ENCODE data around the gene FAM200A.
A peak's percentile ranks its signal among the peaks of the same experiment; 100 is the strongest.
"Not testable (repeated sequence)": the region's sequence is repeated elsewhere in the genome, so short reads cannot be mapped to it uniquely, and the experiment has no call there.

FAM200A gene

DNA sequence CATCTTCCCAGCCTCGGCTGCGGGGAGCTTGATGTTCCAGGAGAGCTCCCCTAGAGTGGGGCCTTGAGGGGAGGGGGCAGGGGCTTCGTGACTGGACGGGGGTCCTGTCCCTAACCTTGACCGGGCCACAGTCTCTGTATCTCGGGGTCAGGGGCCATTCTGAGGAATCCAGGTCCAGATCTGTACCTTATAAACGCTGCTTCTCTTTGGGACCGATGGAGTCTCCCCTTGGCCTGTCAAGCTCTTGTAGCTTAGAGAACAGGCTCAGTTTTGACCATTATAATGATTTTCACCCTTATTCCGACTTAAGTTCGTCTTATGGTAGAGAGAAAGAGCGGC lies 46.6 kb downstream of the FAM200A start:
- TF ChIP-seq, protein P1, sequence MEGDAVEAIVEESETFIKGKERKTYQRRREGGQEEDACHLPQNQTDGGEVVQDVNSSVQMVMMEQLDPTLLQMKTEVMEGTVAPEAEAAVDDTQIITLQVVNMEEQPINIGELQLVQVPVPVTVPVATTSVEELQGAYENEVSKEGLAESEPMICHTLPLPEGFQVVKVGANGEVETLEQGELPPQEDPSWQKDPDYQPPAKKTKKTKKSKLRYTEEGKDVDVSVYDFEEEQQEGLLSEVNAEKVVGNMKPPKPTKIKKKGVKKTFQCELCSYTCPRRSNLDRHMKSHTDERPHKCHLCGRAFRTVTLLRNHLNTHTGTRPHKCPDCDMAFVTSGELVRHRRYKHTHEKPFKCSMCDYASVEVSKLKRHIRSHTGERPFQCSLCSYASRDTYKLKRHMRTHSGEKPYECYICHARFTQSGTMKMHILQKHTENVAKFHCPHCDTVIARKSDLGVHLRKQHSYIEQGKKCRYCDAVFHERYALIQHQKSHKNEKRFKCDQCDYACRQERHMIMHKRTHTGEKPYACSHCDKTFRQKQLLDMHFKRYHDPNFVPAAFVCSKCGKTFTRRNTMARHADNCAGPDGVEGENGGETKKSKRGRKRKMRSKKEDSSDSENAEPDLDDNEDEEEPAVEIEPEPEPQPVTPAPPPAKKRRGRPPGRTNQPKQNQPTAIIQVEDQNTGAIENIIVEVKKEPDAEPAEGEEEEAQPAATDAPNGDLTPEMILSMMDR (IDR thresholded peaks at IDR 0.05; ENCODE audit: poor library complexity, severe bottlenecking): no peak
- H3K27me3 ChIP-seq (ENCODE audit: insufficient read depth, poor library complexity, severe bottlenecking): no peaks in the 10 kb centered on the region
- H3K27ac ChIP-seq (ENCODE audit: poor library complexity, severe bottlenecking): peak overlapping the region; percentile 66
- H3K4me1 ChIP-seq (ENCODE audit: insufficient read depth, poor library complexity, severe bottlenecking): peaks cover 5% of the 10 kb centered on the region
- no peak for ATAC-seq (ENCODE audit: low read depth)
- H3K9me3 ChIP-seq (ENCODE audit: severe bottlenecking): no peaks in the 10 kb centered on the region
- no peak for DNase-seq (ENCODE audit: low spot score)
- peak overlapping the region; percentile 52 for H3K4me3 ChIP-seq (ENCODE audit: severe bottlenecking)
- peaks cover 13% of the 10 kb centered on the region for H3K36me3 ChIP-seq (ENCODE audit: low read depth)

DNA sequence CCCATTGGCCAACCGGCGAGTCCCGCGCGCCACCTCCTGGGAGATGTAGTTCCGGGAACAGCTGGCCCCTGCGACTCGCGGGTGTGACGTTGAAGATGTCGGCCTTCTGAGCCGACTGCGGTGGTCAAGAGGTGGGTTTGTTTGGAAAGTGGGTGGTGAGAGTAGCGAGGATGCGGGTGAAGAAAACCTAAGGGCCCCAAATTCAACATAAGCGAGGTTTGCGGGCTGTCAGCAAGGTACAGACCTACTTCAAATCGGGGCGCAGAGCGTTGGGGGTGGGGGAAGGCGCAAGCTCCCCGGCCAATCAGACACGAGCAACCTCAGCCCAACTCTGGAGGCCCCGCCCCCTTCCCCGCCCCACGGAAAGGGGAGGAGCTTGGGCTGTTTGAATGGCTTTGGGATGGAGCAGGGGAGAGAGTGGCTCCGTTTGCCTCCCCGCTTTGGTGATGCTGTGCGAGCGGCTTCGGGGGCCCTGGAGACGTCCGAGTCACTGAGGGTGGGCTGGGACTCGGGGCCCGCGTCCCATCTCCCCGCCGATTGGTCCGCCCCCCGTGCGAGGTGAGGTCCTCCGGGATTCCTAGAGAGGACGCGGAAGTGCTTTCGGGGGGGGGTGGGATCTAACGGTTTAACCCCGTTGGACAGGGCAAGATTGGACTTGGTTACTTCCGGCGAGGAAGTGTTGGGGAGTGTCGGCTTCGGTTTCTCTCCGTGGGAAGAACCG lies 47.2 kb downstream of the FAM200A start, which contains the start of gene ZKSCAN5:
Gene ZKSCAN5, plus strand, starts transcription at position 60 of the 721 bp plus-strand sequence. CDS start 1,383 bp downstream, outside the sequence.
- H3K4me3 ChIP-seq (ENCODE audit: severe bottlenecking): peak within 1 kb of the TSS; percentile 52
- no peaks in the 10 kb centered on the region for H3K27me3 ChIP-seq (ENCODE audit: insufficient read depth, poor library complexity, severe bottlenecking)
- H3K36me3 ChIP-seq (ENCODE audit: low read depth): peaks cover 13% of the 10 kb centered on the region
- DNase-seq (ENCODE audit: low spot score) (peak; percentile 99), ATAC-seq (ENCODE audit: low read depth) (peak; percentile 72)
- TF ChIP-seq, protein P1 (IDR thresholded peaks at IDR 0.05; ENCODE audit: poor library complexity, severe bottlenecking): no peak
- H3K9me3 ChIP-seq (ENCODE audit: severe bottlenecking): no peaks in the 10 kb centered on the region
- peak within 1 kb of the TSS; percentile 66 for H3K27ac ChIP-seq (ENCODE audit: poor library complexity, severe bottlenecking)
- H3K4me1 ChIP-seq (ENCODE audit: insufficient read depth, poor library complexity, severe bottlenecking): peaks cover 5% of the 10 kb centered on the region

GRCh38 chr7:99504281-99504602 lies 47.7 kb downstream of the FAM200A start:
- H3K36me3 ChIP-seq (ENCODE audit: low read depth): peaks cover 13% of the 10 kb centered on the region
- DNase-seq (ENCODE audit: low spot score) (no peak), ATAC-seq (ENCODE audit: low read depth) (peak; percentile 87)
- H3K4me1 ChIP-seq (ENCODE audit: insufficient read depth, poor library complexity, severe bottlenecking): peaks cover 5% of the 10 kb centered on the region
- peak overlapping the region; percentile 52 for H3K4me3 ChIP-seq (ENCODE audit: severe bottlenecking)
- TF ChIP-seq, protein P1 (IDR thresholded peaks at IDR 0.05; ENCODE audit: poor library complexity, severe bottlenecking): no peak
- no peaks in the 10 kb centered on the region for H3K27me3 ChIP-seq (ENCODE audit: insufficient read depth, poor library complexity, severe bottlenecking)
- no peaks in the 10 kb centered on the region for H3K9me3 ChIP-seq (ENCODE audit: severe bottlenecking)
- peak overlapping the region; percentile 66 for H3K27ac ChIP-seq (ENCODE audit: poor library complexity, severe bottlenecking)

DNA sequence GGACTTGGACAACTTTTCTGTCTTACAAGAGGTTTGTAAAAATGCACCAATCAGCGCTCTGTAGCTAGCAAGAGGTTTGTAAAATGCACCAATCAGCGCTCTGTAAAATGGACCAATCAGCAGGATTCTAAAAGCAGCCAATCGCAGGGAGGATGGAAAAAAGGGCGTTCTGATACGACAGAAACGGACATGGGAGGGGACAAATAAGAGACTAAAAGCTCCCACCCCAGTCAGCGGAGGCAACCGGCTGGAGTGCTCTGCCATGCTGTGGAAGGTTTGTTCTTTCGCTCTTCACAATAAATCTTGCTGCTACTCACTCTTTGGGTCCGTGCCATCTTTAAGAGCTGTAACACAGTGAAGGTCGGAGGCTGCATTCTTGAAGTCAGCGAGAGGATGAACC lies 50.7 kb downstream of the FAM200A start:
- H3K4me1 ChIP-seq (ENCODE audit: insufficient read depth, poor library complexity, severe bottlenecking); DNase-seq (ENCODE audit: low spot score); H3K27me3 ChIP-seq (ENCODE audit: insufficient read depth, poor library complexity, severe bottlenecking); ATAC-seq (ENCODE audit: low read depth); H3K4me3 ChIP-seq (ENCODE audit: severe bottlenecking); H3K9me3 ChIP-seq (ENCODE audit: severe bottlenecking); H3K27ac ChIP-seq (ENCODE audit: poor library complexity, severe bottlenecking): not testable (repeated sequence)
- peaks cover 23% of the 10 kb centered on the region for H3K36me3 ChIP-seq (ENCODE audit: low read depth)

GRCh38 chr7:99500637-99501009 lies 51.3 kb downstream of the FAM200A start:
- peak overlapping the region; percentile 78 for H3K4me3 ChIP-seq (ENCODE audit: severe bottlenecking)
- DNase-seq (ENCODE audit: low spot score): no peak

More at GRCh38 chr7:99500637-99501009, 51.3 kb downstream of the FAM200A start:
- no peaks in the 10 kb centered on the region for H3K9me3 ChIP-seq (ENCODE audit: severe bottlenecking)
- ATAC-seq (ENCODE audit: low read depth): no peak
- no peaks in the 10 kb centered on the region for H3K4me1 ChIP-seq (ENCODE audit: insufficient read depth, poor library complexity, severe bottlenecking)
- peak overlapping the region; percentile 69 for H3K27ac ChIP-seq (ENCODE audit: poor library complexity, severe bottlenecking)
- TF ChIP-seq, protein P1 (IDR thresholded peaks at IDR 0.05; ENCODE audit: poor library complexity, severe bottlenecking): no peak
- H3K36me3 ChIP-seq (ENCODE audit: low read depth): peaks cover 29% of the 10 kb centered on the region
- no peaks in the 10 kb centered on the region for H3K27me3 ChIP-seq (ENCODE audit: insufficient read depth, poor library complexity, severe bottlenecking)
